ENCODE results near the gene TCF19.
"Not testable (repeated sequence)": the region's sequence is repeated elsewhere in the genome, so short reads cannot be mapped to it uniquely, and the experiment has no call there.

The TCF19 gene

GRCh38 chr6:31195308-31195979 lies 37.1 kb downstream of the TCF19 start:
- H3K9me3 Mint-ChIP-seq; H3K4me3 Mint-ChIP-seq; H3K27me3 Mint-ChIP-seq (ENCODE audit: low read depth); H3K27ac Mint-ChIP-seq: not testable (repeated sequence)
- H3K4me1 Mint-ChIP-seq (ENCODE audit: low read depth): peaks cover 28% of the 10 kb centered on the region
- H3K36me3 Mint-ChIP-seq (ENCODE audit: low read depth): peaks cover 17% of the 10 kb centered on the region

GRCh38 chr6:31196251-31197022 lies 38.0 kb downstream of the TCF19 start:
- H3K4me1 Mint-ChIP-seq (ENCODE audit: low read depth): peaks cover 32% of the 10 kb centered on the region
- peak overlapping the region; percentile 99 for H3K27ac Mint-ChIP-seq
- peak overlapping the region; percentile 75 for H3K4me3 Mint-ChIP-seq
- H3K9me3 Mint-ChIP-seq; H3K27me3 Mint-ChIP-seq (ENCODE audit: low read depth): not testable (repeated sequence)
- H3K36me3 Mint-ChIP-seq (ENCODE audit: low read depth): peaks cover 24% of the 10 kb centered on the region

GRCh38 chr6:31197559-31198305 lies 39.3 kb downstream of the TCF19 start:
- peak overlapping the region; percentile 75 for H3K4me3 Mint-ChIP-seq
- peaks cover 3% of the 10 kb centered on the region for H3K9me3 Mint-ChIP-seq
- peaks cover 30% of the 10 kb centered on the region for H3K36me3 Mint-ChIP-seq (ENCODE audit: low read depth)
- H3K4me1 Mint-ChIP-seq (ENCODE audit: low read depth): peaks cover 41% of the 10 kb centered on the region
- peak overlapping the region; percentile 99 for H3K27ac Mint-ChIP-seq
- no peaks in the 10 kb centered on the region for H3K27me3 Mint-ChIP-seq (ENCODE audit: low read depth)

GRCh38 chr6:31199105-31199452 lies 40.7 kb downstream of the TCF19 start:
- peak overlapping the region; percentile 75 for H3K4me3 Mint-ChIP-seq
- H3K27ac Mint-ChIP-seq: peak overlapping the region; percentile 99
- not testable (repeated sequence) for H3K9me3 Mint-ChIP-seq; H3K27me3 Mint-ChIP-seq (ENCODE audit: low read depth)
- peaks cover 30% of the 10 kb centered on the region for H3K36me3 Mint-ChIP-seq (ENCODE audit: low read depth)
- H3K4me1 Mint-ChIP-seq (ENCODE audit: low read depth): peaks cover 52% of the 10 kb centered on the region

GRCh38 chr6:31202259-31203166 lies 44.1 kb downstream of the TCF19 start:
- Mint-ChIP-seq H3K4me3 (peak overlapping the region; percentile 38), H3K27ac (peak overlapping the region; percentile 99), H3K9me3 (peaks cover 3% of the 10 kb centered on the region), H3K27me3 (ENCODE audit: low read depth) (no peaks in the 10 kb centered on the region), H3K36me3 (ENCODE audit: low read depth) (peaks cover 27% of the 10 kb centered on the region), H3K4me1 (ENCODE audit: low read depth) (peaks cover 51% of the 10 kb centered on the region)

- peaks cover 27% of the 10 kb centered on the region for H3K36me3 Mint-ChIP-seq (ENCODE audit: low read depth)
- H3K27me3 Mint-ChIP-seq (ENCODE audit: low read depth): no peaks in the 10 kb centered on the region
- H3K4me3 Mint-ChIP-seq: peak overlapping the region; percentile 91
- peaks cover 3% of the 10 kb centered on the region for H3K9me3 Mint-ChIP-seq
- H3K27ac Mint-ChIP-seq: peak overlapping the region; percentile 99
- H3K4me1 Mint-ChIP-seq (ENCODE audit: low read depth): peaks cover 54% of the 10 kb centered on the region
These were observed 45.1 kb downstream of the TCF19 start for GRCh38 chr6:31203345-31203979.

GRCh38 chr6:31204751-31205145 lies 46.4 kb downstream of the TCF19 start:
- Mint-ChIP-seq H3K27me3 (ENCODE audit: low read depth) (no peaks in the 10 kb centered on the region), H3K4me1 (ENCODE audit: low read depth) (peaks cover 44% of the 10 kb centered on the region), H3K27ac (peak overlapping the region; percentile 99), H3K4me3 (peak overlapping the region; percentile 91), H3K9me3 (peaks cover 3% of the 10 kb centered on the region), H3K36me3 (ENCODE audit: low read depth) (peaks cover 21% of the 10 kb centered on the region)

GRCh38 chr6:31205638-31206037 lies 47.2 kb downstream of the TCF19 start:
- peaks cover 41% of the 10 kb centered on the region for H3K4me1 Mint-ChIP-seq (ENCODE audit: low read depth)
- no peaks in the 10 kb centered on the region for H3K27me3 Mint-ChIP-seq (ENCODE audit: low read depth)
- H3K27ac Mint-ChIP-seq: peak overlapping the region; percentile 67
- H3K36me3 Mint-ChIP-seq (ENCODE audit: low read depth): peaks cover 17% of the 10 kb centered on the region
- peak overlapping the region; percentile 61 for H3K4me3 Mint-ChIP-seq
- H3K9me3 Mint-ChIP-seq: peaks cover 3% of the 10 kb centered on the region

- Mint-ChIP-seq H3K27ac (no peak overlapping the region), H3K27me3 (ENCODE audit: low read depth) (no peaks in the 10 kb centered on the region), H3K9me3 (no peaks in the 10 kb centered on the region), H3K4me1 (ENCODE audit: low read depth) (peaks cover 22% of the 10 kb centered on the region), H3K4me3 (no peak overlapping the region), H3K36me3 (ENCODE audit: low read depth) (peaks cover 6% of the 10 kb centered on the region)
These were observed 50.1 kb downstream of the TCF19 start for GRCh38 chr6:31208506-31208905.

- Mint-ChIP-seq H3K36me3 (ENCODE audit: low read depth) (peaks cover 6% of the 10 kb centered on the region), H3K27me3 (ENCODE audit: low read depth) (no peaks in the 10 kb centered on the region), H3K27ac (no peak overlapping the region), H3K4me3 (no peak overlapping the region), H3K4me1 (ENCODE audit: low read depth) (peaks cover 16% of the 10 kb centered on the region), H3K9me3 (no peaks in the 10 kb centered on the region)
These were observed 50.7 kb downstream of the TCF19 start for GRCh38 chr6:31209137-31209536.

- no peak overlapping the region for H3K27ac Mint-ChIP-seq
These were observed 51.7 kb downstream of the TCF19 start for GRCh38 chr6:31210123-31210522.

GRCh38 chr6:31210741-31211532 lies 52.5 kb downstream of the TCF19 start:
- Mint-ChIP-seq H3K27ac (no peak overlapping the region), H3K27me3 (ENCODE audit: low read depth) (no peaks in the 10 kb centered on the region), H3K4me3 (no peak overlapping the region), H3K4me1 (ENCODE audit: low read depth) (peaks cover 4% of the 10 kb centered on the region), H3K9me3 (peaks cover 7% of the 10 kb centered on the region), H3K36me3 (ENCODE audit: low read depth) (peaks cover 6% of the 10 kb centered on the region)

More at GRCh38 chr6:31210123-31210522, 51.7 kb downstream of the TCF19 start:
- Mint-ChIP-seq H3K4me1 (ENCODE audit: low read depth) (peaks cover 8% of the 10 kb centered on the region), H3K36me3 (ENCODE audit: low read depth) (peaks cover 8% of the 10 kb centered on the region), H3K9me3 (peaks cover 6% of the 10 kb centered on the region), H3K4me3 (no peak overlapping the region), H3K27me3 (ENCODE audit: low read depth) (no peaks in the 10 kb centered on the region)
